ACC112 (cell line): ENCODE data around the gene PLLP.

ENCODE experiments used
- H2AFZ ChIP-seq: fragments of 200-600 bp; sonication (generic); one replicate; pipeline ENCODE4 v1.6.0; 2017; ENCODE audit warnings: antibody characterized with exemption, low read length; ENCODE audit not compliant: unreplicated experiment
- H3K27ac ChIP-seq: fragments of 200-600 bp; sonication (generic); 2 replicates; pipeline ENCODE4 v1.5.1; 2014; ENCODE audit warnings: low read depth, mild to moderate bottlenecking, antibody characterized with exemption, low read length, moderate library complexity
- H3K27me3 ChIP-seq: fragments of 200-600 bp; sonication (generic); 2 replicates; pipeline ENCODE4 v1.6.1; 2014; ENCODE audit warnings: mild to moderate bottlenecking, antibody characterized with exemption, low read length, moderate library complexity, mixed read lengths; ENCODE audit not compliant: insufficient read depth
- H3K36me3 ChIP-seq: fragments of 200-600 bp; sonication (generic); 2 replicates; pipeline ENCODE4 v1.6.1; 2016; ENCODE audit warnings: mild to moderate bottlenecking, antibody characterized with exemption, low read length, moderate library complexity, mixed read lengths; ENCODE audit not compliant: insufficient read depth
- H3K4me1 ChIP-seq: fragments of 200-600 bp; sonication (generic); one replicate; pipeline ENCODE4 v1.6.1; 2016; ENCODE audit warnings: low read length, mixed read lengths; ENCODE audit not compliant: insufficient read depth, unreplicated experiment, control insufficient read depth
- H3K4me3 ChIP-seq: fragments of 200-600 bp; sonication (generic); 2 replicates; pipeline ENCODE4 v1.5.1; 2014; ENCODE audit warnings: mild to moderate bottlenecking, low read depth, low read length
- H3K79me2 ChIP-seq: fragments of 200-600 bp; sonication (generic); one replicate; pipeline ENCODE4 v1.6.0; 2016; ENCODE audit warnings: low read length; ENCODE audit not compliant: control insufficient read depth, unreplicated experiment, insufficient read depth

PLLP gene

DNA sequence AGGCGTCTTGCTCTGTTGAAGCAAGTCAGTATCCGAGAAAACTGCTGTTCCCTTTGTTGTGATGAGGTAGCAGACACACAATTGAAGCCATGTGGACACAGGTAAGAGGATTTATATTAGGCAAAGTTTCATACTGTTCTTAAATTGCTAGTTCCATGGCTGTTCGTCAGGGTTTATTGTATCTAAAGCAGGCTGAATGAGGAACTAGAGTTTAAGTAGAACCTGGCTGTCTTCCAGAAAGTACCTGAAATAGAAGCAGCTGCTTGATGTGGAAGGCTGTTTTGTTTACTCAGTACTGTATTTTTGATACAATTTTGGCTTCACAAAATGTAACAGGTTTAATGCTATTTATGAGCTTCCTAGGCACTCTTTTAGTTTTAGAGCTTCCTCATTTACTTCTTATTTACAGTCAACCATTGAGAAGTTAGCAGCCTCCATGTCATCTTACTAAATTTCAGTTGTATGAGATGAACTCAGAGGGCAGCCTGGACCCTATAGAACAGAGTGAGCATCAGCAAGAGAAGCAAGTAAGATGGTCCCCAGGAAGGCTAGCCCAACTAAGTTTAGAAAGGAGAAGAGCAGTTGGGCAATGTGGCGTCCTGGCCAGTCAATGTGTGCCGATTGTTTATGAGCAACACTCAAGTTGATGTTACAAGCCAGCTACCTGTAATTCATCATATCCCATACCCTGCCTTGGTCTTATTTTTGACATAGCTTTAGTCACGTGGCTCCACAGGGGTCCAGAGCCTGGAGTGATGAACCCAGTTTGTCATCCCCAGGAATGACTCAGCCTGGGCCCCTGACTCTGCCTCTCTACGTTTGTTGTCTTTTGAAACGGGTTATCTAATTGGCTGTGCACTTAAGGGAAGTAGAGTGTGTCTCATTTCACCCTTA is 49.1 kb downstream of the PLLP start:
- Histone ChIP-seq H3K4me1 (peaks cover 4% of the 10 kb centered on the region), H3K79me2 (no peaks in the 10 kb centered on the region), H3K27ac (peak overlapping the region; percentile 24; the same call in 1 of the 2 replicates), H2AFZ (no peak overlapping the region), H3K4me3 (no peak overlapping the region), H3K36me3 (peaks cover 42% of the 10 kb centered on the region), H3K27me3 (no peaks in the 10 kb centered on the region)

DNA sequence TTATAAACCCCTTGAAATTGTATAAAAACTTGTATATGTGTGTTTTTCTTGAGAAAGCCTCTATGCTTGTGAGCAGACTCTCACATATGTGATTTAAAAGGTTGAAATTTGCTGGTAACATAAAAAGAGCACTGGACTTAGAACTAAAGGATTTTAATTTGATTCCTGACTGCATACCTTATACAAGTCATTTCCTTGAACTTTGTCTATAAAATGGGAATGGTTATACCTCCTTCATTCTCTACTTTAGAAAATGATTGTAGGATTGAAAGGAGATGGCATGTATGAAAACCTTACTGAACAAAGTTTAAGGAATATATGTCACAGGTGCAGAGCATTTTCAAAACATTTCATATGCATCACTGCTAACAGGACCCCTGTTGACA is 49.8 kb downstream of the PLLP start:
- Histone ChIP-seq H3K36me3 (peaks cover 42% of the 10 kb centered on the region), H2AFZ (no peak overlapping the region), H3K79me2 (no peaks in the 10 kb centered on the region), H3K4me3 (no peak overlapping the region), H3K27me3 (no peaks in the 10 kb centered on the region), H3K27ac (no peak overlapping the region), H3K4me1 (peaks cover 4% of the 10 kb centered on the region)

DNA sequence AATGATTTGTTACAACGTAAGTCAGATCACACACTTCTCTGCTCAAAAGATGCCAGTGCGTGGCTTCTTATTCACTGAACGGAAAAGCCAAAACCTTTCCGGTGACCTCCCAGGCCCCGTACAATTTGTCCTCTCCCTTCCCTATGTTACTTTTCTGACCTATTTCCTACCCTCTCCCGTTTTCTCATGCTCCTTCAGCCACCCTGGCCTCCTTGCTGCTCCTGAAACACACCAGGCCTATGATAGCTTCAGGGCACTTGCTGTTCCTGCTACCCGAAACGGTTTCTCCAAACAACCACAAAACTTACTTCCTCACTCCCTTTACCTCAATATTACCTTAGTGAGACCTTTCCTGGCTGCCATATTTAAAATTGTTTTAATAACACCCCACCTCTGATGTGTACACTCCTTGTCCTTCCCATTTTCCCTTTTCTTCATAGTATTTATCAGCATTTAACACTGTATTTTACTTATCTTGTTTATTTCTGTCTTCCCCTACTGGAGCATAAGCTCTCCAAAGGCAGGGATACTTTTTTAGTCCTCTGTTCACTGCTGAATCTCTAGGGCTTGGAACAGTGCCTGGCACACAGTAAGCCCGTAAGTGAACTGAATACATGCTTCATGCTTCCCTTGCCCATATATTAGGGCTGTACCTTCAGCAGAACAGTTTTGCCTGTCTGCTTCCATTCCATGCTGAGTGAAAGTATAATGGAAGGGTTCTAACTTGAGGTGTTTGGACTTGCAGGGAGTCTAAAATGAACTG is 50.3 kb downstream of the PLLP start:
- no peaks in the 10 kb centered on the region for H3K27me3 ChIP-seq
- no peak overlapping the region for H3K4me3 ChIP-seq
- H3K27ac ChIP-seq = no peak overlapping the region
- peaks cover 4% of the 10 kb centered on the region for H3K4me1 ChIP-seq
- no peak overlapping the region for H2AFZ ChIP-seq
- no peaks in the 10 kb centered on the region for H3K79me2 ChIP-seq
- H3K36me3 ChIP-seq = peaks cover 45% of the 10 kb centered on the region

DNA sequence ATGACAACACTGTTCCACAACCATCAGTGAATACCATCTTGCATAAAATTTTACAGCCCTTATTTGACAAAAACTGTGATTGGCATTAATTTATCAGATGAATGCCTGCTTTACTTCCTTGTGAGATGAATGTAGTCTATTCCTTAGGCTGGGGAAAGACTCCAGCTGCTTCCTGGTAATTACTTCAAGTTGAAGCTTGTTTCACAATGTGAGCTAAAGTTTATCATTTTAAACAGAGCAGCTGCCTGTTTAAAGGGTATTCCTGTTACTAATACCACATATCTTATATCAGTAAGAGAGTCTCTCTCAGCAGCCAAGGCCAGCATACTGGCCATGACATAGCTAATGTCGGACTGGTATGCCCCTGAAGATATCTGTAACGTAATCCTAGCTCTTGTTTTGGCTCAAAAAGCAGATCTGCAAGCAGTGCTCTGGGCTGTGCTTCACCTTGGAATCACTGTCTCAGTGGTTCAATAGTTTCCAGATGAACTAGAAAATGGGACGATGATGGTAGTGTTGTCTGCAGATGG is 52.6 kb downstream of the PLLP start:
- H3K79me2 ChIP-seq = no peaks in the 10 kb centered on the region
- H2AFZ ChIP-seq = no peak overlapping the region
- H3K27me3 ChIP-seq = no peaks in the 10 kb centered on the region
- peaks cover 4% of the 10 kb centered on the region for H3K4me1 ChIP-seq
- no peak overlapping the region for H3K4me3 ChIP-seq
- peaks cover 51% of the 10 kb centered on the region for H3K36me3 ChIP-seq
- no peak overlapping the region for H3K27ac ChIP-seq

DNA sequence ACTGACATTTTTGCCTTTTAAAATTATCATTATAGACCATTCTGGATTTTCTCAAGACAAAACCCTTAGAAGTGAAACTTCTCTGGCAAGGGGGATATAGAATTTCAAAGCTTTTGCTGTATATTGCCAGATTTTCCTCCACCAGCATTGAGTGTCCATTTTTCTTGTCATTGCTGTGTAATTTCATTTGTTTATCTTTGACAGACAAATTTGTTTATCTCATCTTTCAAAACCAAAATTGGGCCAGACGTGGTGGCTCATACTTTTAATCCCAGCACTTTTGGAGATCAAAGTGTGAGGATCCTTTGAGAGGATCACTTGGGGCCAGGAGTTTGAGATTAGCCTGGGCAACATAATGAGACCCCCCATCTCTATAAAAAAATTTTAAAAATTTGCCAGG is 55.4 kb downstream of the PLLP start:
- Histone ChIP-seq H3K27ac (no peak overlapping the region), H3K27me3 (no peaks in the 10 kb centered on the region), H3K4me1 (no peaks in the 10 kb centered on the region), H3K36me3 (peaks cover 48% of the 10 kb centered on the region), H2AFZ (no peak overlapping the region), H3K4me3 (no peak overlapping the region), H3K79me2 (no peaks in the 10 kb centered on the region)

DNA sequence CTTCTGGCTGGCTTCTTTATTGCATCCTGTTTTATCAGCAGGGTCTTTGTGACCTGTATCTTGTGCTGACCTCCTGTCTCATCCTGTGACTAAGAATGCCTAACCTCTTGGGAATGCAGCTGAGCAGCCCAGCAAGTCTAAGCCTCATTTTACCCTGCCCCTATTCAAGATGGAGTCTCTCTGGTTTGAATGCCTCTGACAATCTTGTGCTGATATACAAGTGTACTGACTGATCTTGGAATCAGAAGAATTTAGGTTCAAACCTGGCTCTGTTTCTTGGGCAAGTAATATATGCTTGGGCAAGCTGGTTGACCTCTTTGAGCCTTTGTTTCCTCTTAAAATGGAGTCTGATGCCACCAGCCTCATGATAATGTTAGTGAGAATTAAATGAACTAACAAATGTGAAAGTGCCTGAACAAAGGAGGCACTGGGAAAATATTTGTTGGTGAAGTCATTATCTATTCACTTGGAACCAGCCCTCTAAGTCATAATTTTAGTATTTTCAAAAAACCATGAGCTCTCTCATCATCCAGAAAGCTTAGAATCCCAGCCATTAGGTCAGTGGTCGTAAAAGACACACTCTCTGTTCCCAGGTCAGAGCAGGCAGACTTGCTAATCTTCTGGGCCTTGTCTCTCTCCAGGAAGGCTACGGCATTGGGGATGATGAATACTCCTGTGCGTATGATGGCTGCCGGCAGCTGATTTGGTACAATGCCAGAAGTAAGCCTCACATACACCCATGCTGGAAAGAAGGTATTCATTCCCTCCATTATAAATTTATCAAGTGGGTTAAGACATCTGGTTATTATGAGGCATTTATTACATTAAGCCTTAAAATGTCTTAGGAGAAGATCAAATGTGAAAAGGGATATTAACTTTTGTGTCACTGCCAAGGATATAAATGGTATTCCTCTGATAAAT is 57.5 kb downstream of the PLLP start:
- Histone ChIP-seq H3K36me3 (peaks cover 49% of the 10 kb centered on the region), H3K27ac (no peak overlapping the region), H2AFZ (no peak overlapping the region)

DNA sequence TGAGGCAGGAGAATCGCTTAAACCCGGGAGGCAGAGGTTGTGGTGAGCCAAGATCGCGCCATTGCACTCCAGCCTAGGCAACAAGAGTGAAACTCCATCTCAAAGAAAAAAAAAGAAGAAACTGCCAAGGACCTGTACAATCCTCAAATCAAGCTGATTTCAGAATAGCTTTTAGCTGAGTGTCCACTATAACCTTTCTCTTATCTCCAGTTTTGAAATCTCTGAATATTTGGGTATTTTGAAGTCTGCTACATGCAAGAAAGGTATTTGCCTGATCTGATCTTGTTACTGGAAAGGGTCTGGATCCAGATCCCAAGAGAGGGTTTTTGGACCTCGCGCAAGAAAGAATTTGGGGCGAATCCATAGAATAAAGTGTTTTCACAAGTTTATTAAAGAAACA is 58.5 kb downstream of the PLLP start:
- Histone ChIP-seq H3K79me2 (no peaks in the 10 kb centered on the region), H3K4me1 (no peaks in the 10 kb centered on the region), H2AFZ (no peak overlapping the region), H3K4me3 (no peak overlapping the region), H3K36me3 (peaks cover 47% of the 10 kb centered on the region), H3K27me3 (no peaks in the 10 kb centered on the region), H3K27ac (no peak overlapping the region)

More for the DNA sequence above, 57.5 kb downstream of the PLLP start:
- Histone ChIP-seq H3K27me3 (no peaks in the 10 kb centered on the region), H3K4me3 (no peak overlapping the region), H3K4me1 (no peaks in the 10 kb centered on the region), H3K79me2 (no peaks in the 10 kb centered on the region)

DNA sequence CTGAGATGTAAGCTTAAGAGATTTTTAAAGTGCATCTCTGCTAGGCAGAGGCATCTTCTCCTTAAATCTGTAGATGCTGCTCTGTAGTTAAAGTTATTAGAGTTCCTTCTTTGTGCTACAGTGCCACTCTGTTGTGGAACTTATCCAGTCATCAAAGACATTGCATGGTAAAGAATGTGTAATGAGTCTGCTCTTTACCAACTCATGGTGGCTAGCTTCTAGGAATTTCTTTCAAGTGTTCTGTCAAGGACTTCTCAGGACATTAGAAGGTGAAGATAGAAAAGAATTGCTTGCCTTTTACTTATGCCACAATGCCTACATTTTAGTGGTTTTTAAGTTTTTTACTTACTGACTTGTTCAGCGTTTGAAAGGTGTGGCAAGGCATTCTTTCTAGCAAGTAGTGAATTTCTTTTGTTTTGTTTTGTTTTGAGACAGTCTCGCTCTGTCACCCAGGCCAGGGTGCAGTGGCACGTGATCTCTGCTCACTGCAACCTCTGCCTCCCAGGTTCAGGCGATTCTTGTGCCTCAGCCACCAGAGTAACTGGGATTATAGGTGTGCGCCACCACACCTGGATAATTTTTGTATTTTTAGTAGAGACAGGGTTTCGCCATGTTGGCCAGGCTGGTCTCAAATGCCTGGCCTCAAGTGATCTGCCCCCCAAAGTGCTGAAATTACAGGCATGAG is 59.7 kb downstream of the PLLP start:
- H3K79me2 ChIP-seq = no peaks in the 10 kb centered on the region
- H3K36me3 ChIP-seq = peaks cover 48% of the 10 kb centered on the region

DNA sequence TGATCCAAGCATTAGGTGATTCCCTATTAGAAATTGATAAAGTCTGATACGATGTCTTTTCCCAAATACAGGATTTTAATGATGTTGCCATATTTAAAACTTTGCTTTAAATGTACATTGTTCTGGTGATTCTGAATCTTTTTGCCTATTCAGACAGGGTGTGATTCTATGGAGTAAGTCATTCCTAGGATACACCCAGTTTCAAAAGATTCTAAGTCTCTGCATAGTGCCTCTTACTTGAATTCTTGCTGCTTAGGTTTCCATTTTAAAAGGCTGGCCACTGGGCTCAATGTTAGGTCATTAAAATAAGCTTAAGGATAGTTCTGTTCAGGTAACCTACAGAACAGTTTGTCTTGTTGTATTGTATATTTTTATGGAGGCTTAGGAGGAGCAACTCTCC is 61.4 kb downstream of the PLLP start:
- no peaks in the 10 kb centered on the region for H3K27me3 ChIP-seq
- H3K36me3 ChIP-seq = peaks cover 53% of the 10 kb centered on the region
- no peaks in the 10 kb centered on the region for H3K4me1 ChIP-seq
- H2AFZ ChIP-seq = no peak overlapping the region
- H3K4me3 ChIP-seq = no peak overlapping the region
- H3K27ac ChIP-seq = no peak overlapping the region
- H3K79me2 ChIP-seq = no peaks in the 10 kb centered on the region

More for the DNA sequence above, 59.7 kb downstream of the PLLP start:
- no peak overlapping the region for H2AFZ ChIP-seq
- H3K4me1 ChIP-seq = no peaks in the 10 kb centered on the region
- H3K27me3 ChIP-seq = no peaks in the 10 kb centered on the region
- no peak overlapping the region for H3K27ac ChIP-seq
- no peak overlapping the region for H3K4me3 ChIP-seq

DNA sequence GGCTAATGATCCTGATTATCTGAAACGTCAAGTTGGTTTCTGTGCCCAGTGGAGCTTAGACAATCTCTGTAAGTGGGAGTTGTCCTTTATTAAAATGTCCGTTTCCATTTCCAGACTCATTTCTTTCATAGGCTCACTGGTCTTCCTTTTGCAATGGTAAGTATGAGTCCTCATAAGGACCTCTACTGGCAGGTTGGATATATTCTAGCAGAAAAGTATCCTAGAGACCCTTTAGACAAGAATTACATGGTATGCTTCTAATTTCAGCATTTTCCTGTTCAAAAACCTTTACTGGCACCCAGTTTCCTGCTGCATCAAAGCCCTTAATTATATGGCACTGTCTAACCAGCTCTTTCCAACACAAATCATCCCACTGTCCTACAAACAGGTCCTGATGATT is 67.5 kb downstream of the PLLP start:
- H3K4me1 ChIP-seq = no peaks in the 10 kb centered on the region
- no peak overlapping the region for H2AFZ ChIP-seq
- no peaks in the 10 kb centered on the region for H3K79me2 ChIP-seq
- no peak overlapping the region for H3K27ac ChIP-seq
- no peaks in the 10 kb centered on the region for H3K27me3 ChIP-seq
- no peak overlapping the region for H3K4me3 ChIP-seq
- peaks cover 83% of the 10 kb centered on the region for H3K36me3 ChIP-seq
